Keratinocyte (primary cell): ENCODE data around the gene HEXB. TPM values are rescaled to one million over a fixed set of nuclear protein-coding genes. Genes with fewer than 3 reads are reported as not detected.
"Not testable (repeated sequence)": the region's sequence is repeated elsewhere in the genome, so short reads cannot be mapped to it uniquely, and the experiment has no call there.

ENCODE experiments used
- DNase-seq: peaks from one replicate; pipeline ENCODE4 v3.0.0-alpha.2; 2011; ENCODE audit warnings: low read depth, missing footprints, low spot score
- FAIRE-seq: peaks from 2 replicates; lab custom pipeline; 2011; peaks lifted over from hg19 to GRCh38; lab: Jason Lieb, UNC
- H2AFZ ChIP-seq: 2 replicates; pipeline ENCODE4 v1.6.0; 2012; ENCODE audit warnings: low read length, control low read depth, inconsistent platforms; ENCODE audit not compliant: control insufficient read depth
- H3K27ac ChIP-seq: 2 replicates; pipeline ENCODE4 v1.5.1; 2011; ENCODE audit warnings: low read length; ENCODE audit not compliant: control insufficient read depth, insufficient read depth
- H3K27me3 ChIP-seq: 3 replicates; pipeline ENCODE4 v1.6.0; 2011; ENCODE audit warnings: low read length; ENCODE audit not compliant: control insufficient read depth, insufficient read depth; ENCODE audit errors: extremely low read depth
- H3K36me3 ChIP-seq, 2 experiments: 2 replicates in 1 of 2; 3 replicates in 1 of 2; pipeline ENCODE4 v1.5.1; 2011; ENCODE audit warnings: low read length in 2 of 2, mild to moderate bottlenecking in 1 of 2; ENCODE audit not compliant: control insufficient read depth in 2 of 2, insufficient read depth in 2 of 2; ENCODE audit errors: extremely low read depth in 1 of 2
- H3K4me1 ChIP-seq: 3 replicates; pipeline ENCODE4 v1.5.1; 2011; ENCODE audit warnings: low read length; ENCODE audit not compliant: control insufficient read depth, insufficient read depth; ENCODE audit errors: extremely low read depth
- H3K4me2 ChIP-seq: 3 replicates; pipeline ENCODE4 v1.6.0; 2011; ENCODE audit warnings: low read depth, low read length; ENCODE audit not compliant: control insufficient read depth, insufficient read depth; ENCODE audit errors: extremely low read depth
- H3K4me3 ChIP-seq, 3 experiments: fragments of 200-600 bp in 1 of 3; sonication (generic) in 1 of 3; 2 replicates in 2 of 3; 3 replicates in 1 of 3; pipeline ENCODE4 v1.5.1; 2011 to 2016; ENCODE audit warnings: low read length in 3 of 3, mild to moderate bottlenecking in 3 of 3, control low read depth in 2 of 3, inconsistent platforms in 1 of 3, low read depth in 1 of 3, mixed read lengths in 1 of 3, mixed run types in 1 of 3, moderate library complexity in 1 of 3; ENCODE audit not compliant: control insufficient read depth in 2 of 3, insufficient read depth in 2 of 3; ENCODE audit errors: extremely low read depth in 1 of 3
- H3K79me2 ChIP-seq: 2 replicates; pipeline ENCODE4 v1.6.0; 2012; ENCODE audit warnings: low read length; ENCODE audit not compliant: control insufficient read depth, insufficient read depth
- H3K9ac ChIP-seq: 3 replicates; pipeline ENCODE4 v1.6.0; 2011; ENCODE audit warnings: low read length; ENCODE audit not compliant: control insufficient read depth, insufficient read depth; ENCODE audit errors: extremely low read depth
- H3K9me1 ChIP-seq: 3 replicates; pipeline ENCODE4 v1.6.0; 2011; ENCODE audit warnings: low read length; ENCODE audit not compliant: control insufficient read depth, insufficient read depth; ENCODE audit errors: extremely low read depth
- H3K9me3 ChIP-seq: 2 replicates; pipeline ENCODE4 v1.5.1; 2012; ENCODE audit warnings: low read depth, low read length; ENCODE audit not compliant: control insufficient read depth
- H4K20me1 ChIP-seq: 3 replicates; pipeline ENCODE4 v1.6.0; 2011; ENCODE audit warnings: low read length; ENCODE audit not compliant: control insufficient read depth, insufficient read depth; ENCODE audit errors: extremely low read depth
- CTCF ChIP-seq, 3 experiments: IDR thresholded peaks in 1 of 3; conservative IDR thresholded peaks in 1 of 3; optimal IDR thresholded peaks in 1 of 3; 2 replicates in 2 of 3; 3 replicates in 1 of 3; pipeline versions ENCODE3 to v1.5.1; 2011; ENCODE audit warnings: low read length in 3 of 3, mild to moderate bottlenecking in 3 of 3, moderate library complexity in 2 of 3, control low read depth in 1 of 3, inconsistent platforms in 1 of 3; ENCODE audit not compliant: insufficient read depth in 2 of 3; ENCODE audit errors: extremely low read depth in 1 of 3
- EZH2 ChIP-seq: IDR thresholded peaks from one replicate; pipeline ENCODE4 v1.6.1; 2012; ENCODE audit warnings: inconsistent platforms, mild to moderate bottlenecking, low read length, moderate library complexity
- dilution Hi-C: fragments of 300-500 bp; cut with MboI; formaldehyde crosslinking; loops from one replicate; pipeline ENCODE4 v1.7.0; 2020; ENCODE audit warnings: low sequenced_read_pairs; ENCODE audit not compliant: extremely low pct_ligation_motif_present
- polyA plus RNA-seq, 5 experiments: library from polyadenylated mRNA; depleted of rRNA in 3 of 5; stranded (reverse) in 3 of 5; stranded (forward) in 1 of 5; unstranded in 1 of 5; fragments of >200 nt; gene quantifications; 1 replicate in 1 of 5; 2 replicates in 3 of 5; 3 replicates in 1 of 5; pipeline versions ENCODE4 v1.2.1 to v1.2.3, GENCODE V29; 2011 to 2012; ENCODE audit warnings: missing spikeins in 2 of 5, low read depth in 1 of 5, low replicate concordance in 1 of 5

The HEXB gene
- polyA plus RNA-seq, 1 donor (not counting 4 experiments of a cell fraction or from before 2014, with no cell fraction given) = 192 TPM

- Histone ChIP-seq H3K4me1 (no peaks in the 10 kb centered on the region), H3K79me2 (no peaks in the 10 kb centered on the region), H3K27me3 (no peaks in the 10 kb centered on the region), H3K9me3 (no peaks in the 10 kb centered on the region), H3K9ac (no peak overlapping the region), H2AFZ (no peak overlapping the region), H3K9me1 (no peaks in the 10 kb centered on the region), H3K36me3 (peaks cover 0 to 9% of the 10 kb centered on the region in 2 experiments), H3K27ac (no peak overlapping the region), H3K4me2 (no peak overlapping the region), H3K4me3 (no peak overlapping the region), H4K20me1 (no peaks in the 10 kb centered on the region)
- dilution Hi-C loops = no loop called here
- no peak for TF ChIP-seq EZH2
- no peak for TF ChIP-seq CTCF (optimal IDR thresholded peaks at IDR 0.05 in 1 of 3, IDR thresholded peaks at IDR 0.05 in 1 of 3, conservative IDR thresholded peaks at IDR 0.05 in 1 of 3; ENCODE audit: extremely low read depth in 1 of 3, insufficient read depth in 2 of 3, low read length in 3 of 3)
- DNase-seq (no peak), FAIRE-seq (no peak)
Measured at GRCh38 chr5:74738406-74738805, 53.4 kb downstream of the HEXB start.

GRCh38 chr5:74748742-74749141, 63.7 kb downstream of the HEXB start:
- H3K27ac ChIP-seq, H3K4me1 ChIP-seq, H3K79me2 ChIP-seq, H3K9me1 ChIP-seq, H4K20me1 ChIP-seq, FAIRE-seq, dilution Hi-C loops, H3K9me3 ChIP-seq, H3K9ac ChIP-seq, DNase-seq, H2AFZ ChIP-seq, H3K4me2 ChIP-seq, H3K27me3 ChIP-seq, H3K4me3 ChIP-seq: not testable (repeated sequence)
- H3K36me3 ChIP-seq = peaks cover 7 to 11% of the 10 kb centered on the region in 2 experiments

- TF ChIP-seq CTCF (optimal IDR thresholded peaks at IDR 0.05 in 1 of 3, IDR thresholded peaks at IDR 0.05 in 1 of 3, conservative IDR thresholded peaks at IDR 0.05 in 1 of 3; ENCODE audit: extremely low read depth in 1 of 3, insufficient read depth in 2 of 3, low read length in 3 of 3) (peak in 1 of 3 experiments; percentile 18), EZH2 (no peak)
- Histone ChIP-seq H3K27ac (peak overlapping the region; percentile 96), H3K27me3 (no peaks in the 10 kb centered on the region), H4K20me1 (no peaks in the 10 kb centered on the region), H3K9me1 (no peaks in the 10 kb centered on the region), H3K4me1 (peaks cover 58% of the 10 kb centered on the region), H3K36me3 (peaks cover 5% of the 10 kb centered on the region in 2 experiments), H3K4me3 (no peak overlapping the region), H3K9ac (no peak overlapping the region), H3K4me2 (peak overlapping the region; percentile 40), H3K79me2 (peaks cover 33% of the 10 kb centered on the region), H2AFZ (no peak overlapping the region), H3K9me3 (no peaks in the 10 kb centered on the region)
- no peak for FAIRE-seq
- DNase-seq = no peak
- dilution Hi-C loops = no loop called here
Measured at GRCh38 chr5:74761241-74761640, 76.2 kb downstream of the HEXB start.
